Neural crest cell (in vitro differentiated cells): ENCODE data around the gene APMAP. TPM values are rescaled to one million over a fixed set of nuclear protein-coding genes. Genes with fewer than 3 reads are reported as not detected.

Source experiments
- DNase-seq: peaks from one replicate; pipeline ENCODE4 v3.0.0; 2021; ENCODE audit warnings: low read depth, mixed read lengths, low spot score
- H3K27ac Mint-ChIP-seq: one replicate; pipeline ENCODE4 v1.8.0; 2021; ENCODE audit warnings: mild to moderate bottlenecking, mixed read lengths; ENCODE audit not compliant: unreplicated experiment
- H3K27me3 Mint-ChIP-seq: 2 replicates; pipeline ENCODE4 v1.8.0; 2021; ENCODE audit warnings: low read depth, mild to moderate bottlenecking, mixed read lengths
- H3K36me3 Mint-ChIP-seq: 2 replicates; pipeline ENCODE4 v1.8.0; 2021; ENCODE audit warnings: low read depth, mild to moderate bottlenecking, mixed read lengths
- H3K4me1 Mint-ChIP-seq: 2 replicates; pipeline ENCODE4 v1.8.0; 2021; ENCODE audit warnings: mixed read lengths
- H3K4me3 Mint-ChIP-seq: one replicate; pipeline ENCODE4 v1.8.0; 2021; ENCODE audit warnings: mild to moderate bottlenecking, mixed read lengths
- H3K9me3 Mint-ChIP-seq: 2 replicates; pipeline ENCODE4 v1.8.0; 2021; ENCODE audit warnings: mixed read lengths
- CTCF ChIP-seq: fragments of 200-600 bp; sonication (generic); conservative IDR thresholded peaks from 2 replicates; pipeline ENCODE4 v1.5.0; 2021; ENCODE audit warnings: antibody characterized with exemption, mild to moderate bottlenecking
- total RNA-seq: library from RNA; stranded (reverse); gene quantifications from 2 replicates; pipeline ENCODE4 v1.2.1, GENCODE V29; 2021

The APMAP gene
- total RNA-seq, 1 donor from 2014 or later = 88.6 TPM

DNA sequence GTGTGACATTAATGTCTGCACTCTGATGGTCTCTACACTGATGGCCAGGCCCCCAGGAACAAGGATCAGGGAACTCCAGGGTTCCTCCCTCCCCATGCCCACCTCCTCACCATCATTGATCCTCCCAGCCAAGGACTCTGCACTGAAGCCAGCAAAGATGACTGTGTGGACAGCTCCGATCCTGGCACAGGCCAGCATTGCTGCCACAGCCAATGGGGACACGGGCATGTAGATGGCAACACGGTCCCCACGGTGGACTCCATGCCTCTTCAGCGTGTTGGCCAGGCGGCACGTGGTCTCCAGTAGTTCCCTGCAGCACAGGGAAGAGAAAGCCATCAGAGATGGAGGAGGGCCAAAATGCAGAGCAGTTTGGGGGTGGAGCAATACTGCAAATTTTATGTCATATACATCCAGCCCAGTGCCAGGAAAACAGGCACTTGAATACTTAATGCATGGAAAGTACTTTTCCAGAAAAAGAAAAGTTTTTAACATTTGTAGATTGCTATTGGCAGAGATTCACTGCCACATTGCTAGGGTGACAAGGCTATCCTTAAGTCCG lies 38.2 kb upstream of the APMAP start:
- no peak for DNase-seq
- no peaks in the 10 kb centered on the region for H3K36me3 Mint-ChIP-seq
- no peak overlapping the region for H3K4me3 Mint-ChIP-seq
- H3K27me3 Mint-ChIP-seq = peaks cover 3% of the 10 kb centered on the region
- no peak for TF ChIP-seq CTCF
- H3K9me3 Mint-ChIP-seq = no peaks in the 10 kb centered on the region
- peaks cover 59% of the 10 kb centered on the region for H3K4me1 Mint-ChIP-seq
- peak overlapping the region; percentile 97 for H3K27ac Mint-ChIP-seq

GRCh38 chr20:25030007-25030648 lies 37.6 kb upstream of the APMAP start:
- no peak for TF ChIP-seq CTCF
- Mint-ChIP-seq H3K9me3 (no peaks in the 10 kb centered on the region), H3K27me3 (peaks cover 3% of the 10 kb centered on the region), H3K4me1 (peaks cover 54% of the 10 kb centered on the region), H3K4me3 (no peak overlapping the region), H3K27ac (peak overlapping the region; percentile 79), H3K36me3 (no peaks in the 10 kb centered on the region)
- DNase-seq = no peak

DNA sequence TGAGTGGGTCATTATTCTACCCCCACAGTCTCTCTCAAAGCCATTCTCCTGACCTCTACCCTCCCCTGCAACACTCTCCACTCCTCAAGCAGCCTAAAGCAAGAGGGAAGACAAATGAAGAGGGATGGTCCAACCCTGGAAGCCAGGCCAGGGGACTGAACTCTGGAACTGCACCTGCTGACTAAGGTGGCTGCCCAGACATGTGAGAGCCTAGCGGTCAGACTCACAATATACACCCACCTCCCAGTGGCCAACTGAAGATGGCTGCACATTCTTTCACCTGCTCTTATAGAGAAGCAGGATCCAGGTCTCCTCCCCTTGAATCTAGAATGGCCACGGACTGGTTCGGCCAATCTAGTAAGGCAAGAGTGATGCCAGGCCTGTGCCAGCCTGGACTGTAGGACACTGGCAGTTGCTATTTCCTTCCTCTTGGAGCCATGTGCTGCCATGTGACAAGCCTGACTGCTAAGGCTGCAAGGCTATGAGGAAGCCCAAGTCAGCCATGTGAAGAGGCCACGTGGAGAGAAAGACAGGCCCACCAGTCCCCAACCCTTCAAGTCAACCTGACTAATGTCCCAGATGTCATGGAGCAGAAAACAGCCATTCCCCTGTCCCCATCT lies 33.5 kb upstream of the APMAP start:
- Mint-ChIP-seq H3K9me3 (no peaks in the 10 kb centered on the region), H3K27me3 (peaks cover 3% of the 10 kb centered on the region), H3K27ac (peak overlapping the region; percentile 50), H3K4me3 (no peak overlapping the region), H3K4me1 (peaks cover 20% of the 10 kb centered on the region), H3K36me3 (peaks cover 3% of the 10 kb centered on the region)
- DNase-seq = no peak
- no peak for TF ChIP-seq CTCF

GRCh38 chr20:25025091-25025861 lies 32.7 kb upstream of the APMAP start:
- Mint-ChIP-seq H3K27me3 (peaks cover 3% of the 10 kb centered on the region), H3K36me3 (peaks cover 3% of the 10 kb centered on the region), H3K4me1 (peaks cover 12% of the 10 kb centered on the region), H3K9me3 (no peaks in the 10 kb centered on the region), H3K27ac (no peak overlapping the region), H3K4me3 (no peak overlapping the region)
- no peak for TF ChIP-seq CTCF
- DNase-seq = no peak

DNA sequence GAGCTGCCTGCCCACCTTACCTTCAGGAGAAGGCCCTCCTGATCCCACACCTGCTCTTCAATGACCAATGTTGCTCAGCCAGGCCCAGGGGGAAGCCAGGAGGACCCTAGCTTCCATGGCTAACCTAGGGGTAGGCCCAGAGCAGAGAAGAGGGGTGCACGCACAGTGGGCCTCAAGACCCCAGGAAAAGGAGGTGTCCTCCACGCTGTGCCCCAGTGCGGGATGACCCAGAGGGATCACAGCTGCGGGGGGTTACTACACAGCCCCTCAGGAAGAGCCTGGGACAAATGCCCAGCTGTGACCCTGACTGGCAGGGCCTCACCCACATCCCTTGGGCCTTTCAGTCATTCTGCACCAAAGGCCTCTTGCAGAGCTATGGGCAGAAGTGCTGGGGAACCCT lies 31.6 kb upstream of the APMAP start:
- no peaks in the 10 kb centered on the region for H3K9me3 Mint-ChIP-seq
- H3K36me3 Mint-ChIP-seq = peaks cover 3% of the 10 kb centered on the region
- TF ChIP-seq CTCF = no peak
- H3K4me3 Mint-ChIP-seq = no peak overlapping the region
- DNase-seq = no peak
- H3K27me3 Mint-ChIP-seq = peaks cover 3% of the 10 kb centered on the region
- no peak overlapping the region for H3K27ac Mint-ChIP-seq
- H3K4me1 Mint-ChIP-seq = peaks cover 3% of the 10 kb centered on the region
